H1 (cell line): Measurements from ENCODE around the gene PPP1CA. TPM values are rescaled to one million over a fixed set of nuclear protein-coding genes. Genes with fewer than 3 reads are reported as not detected.
A peak's percentile ranks its signal among the peaks of the same experiment; 100 is the strongest.

Experiments
- CTCF ChIA-PET: fragments of 300-600 bp; sonication (Branson Sonifier 250); formaldehyde crosslinking; loops from one replicate; lab custom pipeline; 2021; ENCODE audit not compliant: partially characterized antibody; lab: Charles Lee
- POLR2A ChIA-PET: fragments of 300-600 bp; sonication (Branson Sonifier 250); formaldehyde crosslinking; loops from one replicate; lab custom pipeline; 2021; ENCODE audit warnings: inconsistent platforms; ENCODE audit not compliant: partially characterized antibody; lab: Charles Lee
- DNase-seq, 2 experiments: peaks; one replicate each; pipeline versions ENCODE4 v3.0.0 to v3.0.0-alpha.2; 2010 to 2022; ENCODE audit warnings: low spot score in 2 of 2, low read depth in 1 of 2, mixed read lengths in 1 of 2
- FAIRE-seq: peaks from 2 replicates; lab custom pipeline; 2011; peaks lifted over from hg19 to GRCh38; lab: Jason Lieb, UNC
- H2AFZ ChIP-seq: 2 replicates; pipeline ENCODE4 v1.8.1; 2012; ENCODE audit warnings: low read length, inconsistent platforms
- H2AK5ac ChIP-seq: 2 replicates; pipeline ENCODE4 v1.6.1; 2013; ENCODE audit warnings: low read depth, low read length
- H2BK120ac ChIP-seq: replicated peaks from 2 replicates; pipeline ENCODE3; 2013; ENCODE audit warnings: low read depth, low read length, inconsistent platforms
- H2BK12ac ChIP-seq: 2 replicates; pipeline ENCODE4 v1.6.1; 2013; ENCODE audit warnings: low read depth, low read length
- H2BK15ac ChIP-seq: 2 replicates; pipeline ENCODE4 v1.6.1; 2013; ENCODE audit warnings: low read length
- H2BK20ac ChIP-seq: 2 replicates; pipeline ENCODE4 v1.6.1; 2013; ENCODE audit warnings: low read length
- H2BK5ac ChIP-seq: 2 replicates; pipeline ENCODE4 v1.6.1; 2013; ENCODE audit warnings: low read depth, low read length
- H3K14ac ChIP-seq: 2 replicates; pipeline ENCODE4 v1.6.1; 2013; ENCODE audit warnings: inconsistent platforms; ENCODE audit not compliant: insufficient read length
- H3K18ac ChIP-seq: 2 replicates; pipeline ENCODE4 v1.6.1; 2013; ENCODE audit warnings: low read length; ENCODE audit errors: extremely low read depth
- H3K23ac ChIP-seq: 2 replicates; pipeline ENCODE4 v1.6.1; 2013; ENCODE audit warnings: inconsistent platforms; ENCODE audit not compliant: insufficient read length
- H3K23me2 ChIP-seq: 2 replicates; pipeline ENCODE4 v1.6.1; 2013; ENCODE audit warnings: low read depth, low read length
- H3K27ac ChIP-seq: 2 replicates; pipeline ENCODE4 v1.6.1; 2011; ENCODE audit warnings: low read depth, low read length, inconsistent platforms
- H3K27me3 ChIP-seq, 4 experiments: replicated peaks in 1 of 4; 1 replicate in 1 of 4; 2 replicates in 3 of 4; pipeline versions ENCODE4 v1.6.1 to v1.8.1; 2011 to 2013; ENCODE audit warnings: low read length in 3 of 4, mild to moderate bottlenecking in 3 of 4, inconsistent platforms in 2 of 4, mixed read lengths in 2 of 4, moderate library complexity in 1 of 4; ENCODE audit not compliant: control insufficient read depth in 3 of 4, insufficient read depth in 3 of 4; ENCODE audit errors: extremely low read depth in 1 of 4
- H3K36me3 ChIP-seq, 4 experiments: 2 replicates each; pipeline versions ENCODE4 v1.6.1 to v1.8.1; 2011 to 2013; ENCODE audit warnings: mild to moderate bottlenecking in 4 of 4, low read length in 3 of 4, moderate library complexity in 2 of 4, control low read depth in 1 of 4, inconsistent platforms in 1 of 4; ENCODE audit not compliant: insufficient read depth in 4 of 4, control insufficient read depth in 2 of 4
- H3K4ac ChIP-seq: replicated peaks from 2 replicates; pipeline ENCODE3; 2013; ENCODE audit warnings: low read length, low read depth, mixed read lengths, inconsistent platforms; ENCODE audit not compliant: insufficient read length
- H3K4me1 ChIP-seq, 4 experiments: replicated peaks in 1 of 4; 1 replicate in 1 of 4; 2 replicates in 3 of 4; pipeline versions ENCODE4 v1.6.1 to v1.8.1; 2011 to 2013; ENCODE audit warnings: low read length in 3 of 4, inconsistent platforms in 2 of 4, mixed read lengths in 1 of 4; ENCODE audit not compliant: insufficient read depth in 4 of 4, control insufficient read depth in 3 of 4
- H3K4me2 ChIP-seq, 2 experiments: 2 replicates each; pipeline versions ENCODE4 v1.6.1 to v1.8.1; 2011 to 2013; ENCODE audit warnings: low read depth in 2 of 2, low read length in 2 of 2, control low read depth in 1 of 2, inconsistent platforms in 1 of 2, mild to moderate bottlenecking in 1 of 2; ENCODE audit not compliant: insufficient read depth in 1 of 2
- H3K4me3 ChIP-seq, 4 experiments: fragments of 200-600, 300-600 bp in 1 of 4; sonication (generic), shearing (Covaris generic), sonication (Bioruptor Twin) in 1 of 4; 2 replicates each; pipeline versions ENCODE4 v1.5.1 to v1.8.1; 2011 to 2016; ENCODE audit warnings: low read length in 4 of 4, low read depth in 3 of 4, control low read depth in 2 of 4, inconsistent platforms in 2 of 4, mild to moderate bottlenecking in 2 of 4, mixed read lengths in 1 of 4, moderate library complexity in 1 of 4; ENCODE audit not compliant: insufficient read depth in 2 of 4; ENCODE audit errors: extremely low read depth in 1 of 4
- H3K56ac ChIP-seq: replicated peaks from 2 replicates; pipeline ENCODE3; 2013; ENCODE audit warnings: low read depth, mild to moderate bottlenecking, mixed read lengths, low read length, inconsistent platforms; ENCODE audit not compliant: insufficient read length
- H3K79me1 ChIP-seq: 2 replicates; pipeline ENCODE4 v1.6.1; 2013; ENCODE audit warnings: low read depth, low read length, control low read depth
- H3K79me2 ChIP-seq, 2 experiments: 2 replicates each; pipeline versions ENCODE4 v1.6.1 to v1.8.1; 2012 to 2013; ENCODE audit warnings: low read length in 2 of 2, mild to moderate bottlenecking in 2 of 2, inconsistent platforms in 1 of 2; ENCODE audit not compliant: insufficient read depth in 2 of 2, control insufficient read depth in 1 of 2
- H3K9ac ChIP-seq, 4 experiments: replicated peaks in 1 of 4; 1 replicate in 1 of 4; 2 replicates in 3 of 4; pipeline versions ENCODE4 v1.6.1 to v1.8.1; 2011 to 2013; ENCODE audit warnings: low read depth in 3 of 4, low read length in 3 of 4, control low read depth in 2 of 4, mild to moderate bottlenecking in 2 of 4, moderate library complexity in 2 of 4, inconsistent platforms in 1 of 4; ENCODE audit errors: extremely low read depth in 1 of 4
- H3K9me3 ChIP-seq, 2 experiments: 2 replicates each; pipeline versions ENCODE4 v1.6.1 to v1.8.1; 2012 to 2013; ENCODE audit warnings: mild to moderate bottlenecking in 2 of 2, moderate library complexity in 2 of 2, control low read depth in 1 of 2, inconsistent platforms in 1 of 2, low read depth in 1 of 2, low read length in 1 of 2, mixed read lengths in 1 of 2; ENCODE audit not compliant: insufficient read depth in 2 of 2
- H4K20me1 ChIP-seq, 2 experiments: replicated peaks in 1 of 2; 2 replicates each; pipeline versions ENCODE3 to v1.8.1; 2011 to 2013; ENCODE audit warnings: inconsistent platforms in 2 of 2, low read length in 2 of 2, mild to moderate bottlenecking in 1 of 2; ENCODE audit not compliant: insufficient read depth in 2 of 2, control insufficient read depth in 1 of 2
- H4K5ac ChIP-seq: 2 replicates; pipeline ENCODE4 v1.6.1; 2013; ENCODE audit warnings: low read length, low read depth, mixed read lengths, inconsistent platforms; ENCODE audit not compliant: insufficient read length
- H4K8ac ChIP-seq: 2 replicates; pipeline ENCODE4 v1.8.0; 2013; ENCODE audit warnings: mild to moderate bottlenecking, moderate library complexity, low read length, inconsistent platforms; ENCODE audit not compliant: insufficient read depth; ENCODE audit errors: extremely low read depth
- H4K91ac ChIP-seq: replicated peaks from 2 replicates; pipeline ENCODE3; 2013; ENCODE audit warnings: low read length, mixed read lengths, inconsistent platforms; ENCODE audit not compliant: insufficient read length
- CBX8 ChIP-seq: fragments of 300-800, 300-1000 bp; sonication (generic); IDR thresholded peaks from 2 replicates; pipeline ENCODE4 v1.7.1; 2016; ENCODE audit warnings: low read depth, low read length, borderline replicate concordance
- CHD1 ChIP-seq: IDR thresholded peaks from 2 replicates; pipeline ENCODE4 v1.6.1; 2012; ENCODE audit warnings: low read depth, low read length, improper control_type of control experiment
- CHD2 ChIP-seq: IDR thresholded peaks from 2 replicates; pipeline ENCODE4 v1.6.1; 2012; ENCODE audit warnings: low read length, improper control_type of control experiment
- KDM5A ChIP-seq: fragments of 200-600 bp; IDR thresholded peaks from 2 replicates; pipeline ENCODE4 v1.7.1; 2012; ENCODE audit warnings: mild to moderate bottlenecking, low read length, inconsistent platforms, mixed read lengths
- MAX ChIP-seq: IDR thresholded peaks from 2 replicates; pipeline ENCODE4 v1.6.1; 2012; ENCODE audit warnings: inconsistent platforms
- PHF8 ChIP-seq: fragments of 200-600 bp; sonication (generic); conservative IDR thresholded peaks from 2 replicates; pipeline ENCODE4 v1.7.1; 2012; ENCODE audit warnings: low read depth, mild to moderate bottlenecking, inconsistent platforms, low read length, moderate library complexity
- POLR2AphosphoS5 ChIP-seq: IDR thresholded peaks from 2 replicates; pipeline ENCODE4 v1.6.1; 2011; ENCODE audit warnings: low read depth, low read length
- RBBP5 ChIP-seq: IDR thresholded peaks from 2 replicates; pipeline ENCODE4 v1.7.1; 2012; ENCODE audit warnings: low read depth, mild to moderate bottlenecking, inconsistent platforms, low read length, moderate library complexity, borderline replicate concordance
- RNF2 ChIP-seq: fragments of 200-900, 300-1000 bp; sonication (generic); IDR thresholded peaks from 2 replicates; pipeline ENCODE4 v1.7.1; 2016; ENCODE audit warnings: borderline replicate concordance, low read depth, mild to moderate bottlenecking, antibody characterized with exemption, low read length; ENCODE audit not compliant: poor library complexity, severe bottlenecking; ENCODE audit errors: missing control alignments
- SRF ChIP-seq: IDR thresholded peaks from 2 replicates; pipeline ENCODE4 v1.6.1; 2011; ENCODE audit warnings: mild to moderate bottlenecking, low read depth, low read length, moderate library complexity
- TBP ChIP-seq: IDR thresholded peaks from 2 replicates; pipeline ENCODE4 v1.6.1; 2011; ENCODE audit warnings: low read depth, low read length, improper control_type of control experiment
- WGBS, 2 experiments: shearing (Covaris generic) in 1 of 2; methylation state at CpG; one replicate each; pipeline versions ENCODE4 v1.1.6 to v1.1.7; 2013 to 2015; ENCODE audit warnings: low lambda C conversion rate in 2 of 2, mixed read lengths in 2 of 2, inconsistent platforms in 1 of 2, low coverage in 1 of 2, missing lambda C conversion rate in 1 of 2; ENCODE audit not compliant: insufficient replicate concordance in 2 of 2, insufficient coverage in 1 of 2, insufficient read length in 1 of 2; ENCODE audit errors: extremely low coverage in 1 of 2, missing lambda C conversion rate in 1 of 2; 5-methylcytosine and 5-hydroxymethylcytosine counted together
- polyA plus RNA-seq, 7 experiments: library from polyadenylated mRNA; depleted of rRNA in 3 of 7; stranded (reverse) in 5 of 7; unstranded in 2 of 7; fragments of >200 nt in 5 of 7; fragments of 200-250 nt in 2 of 7; gene quantifications; 1 replicate in 5 of 7; 2 replicates in 1 of 7; 4 replicates in 1 of 7; pipeline versions ENCODE4 v1.2.1 to v1.2.3, GENCODE V29; 2011 to 2013; ENCODE audit warnings: missing spikeins in 2 of 7, mixed read lengths in 2 of 7
- total RNA-seq: library from RNA; stranded (reverse); fragmentation: NEBNext Ultra II Directional; extraction: Animal tissue kit (Norgen Biotek cat#: 25700); gene quantifications from 2 replicates; pipeline ENCODE4 v1.2.1, GENCODE V29; 2021

PPP1CA gene
- total and polyA plus RNA-seq, 2 of the 8 experiments (the other 6 are each of a cell fraction or from before 2014, with no cell fraction given): 198 to 359 TPM

- Histone ChIP-seq H3K4me2 (peak overlapping the region in 1 of 2 experiments; percentile 59; a peak in 3 of 4 replicates), H2BK12ac (no peak overlapping the region), H2BK15ac (0 out of 2 replicates have a peak overlapping the region, but pooled peaks have one; percentile 29), H2BK5ac (no peak overlapping the region), H3K79me2 (no peaks in the 10 kb centered on the region), H4K5ac (no peak overlapping the region), H2BK20ac (no peak overlapping the region), H4K91ac (no peak overlapping the region), H4K20me1 (peaks cover 0 to 3% of the 10 kb centered on the region in 2 experiments), H3K18ac (no peak overlapping the region), H3K27me3 (peaks cover 0 to 8% (median 5%) of the 10 kb centered on the region in 4 experiments; a peak in 4 of 7 replicates), H3K36me3 (no peaks in the 10 kb centered on the region), H3K4ac (no peak overlapping the region), H3K9me3 (no peaks in the 10 kb centered on the region), H2BK120ac (no peak overlapping the region), H3K14ac (no peak overlapping the region), H4K8ac (no peak overlapping the region; the same call in 1 of the 2 replicates), H3K79me1 (no peaks in the 10 kb centered on the region), H3K56ac (no peak overlapping the region), H3K23ac (no peak overlapping the region), H2AFZ (0 out of 2 replicates have a peak overlapping the region, but pooled peaks have one; percentile 16), H3K27ac (no peak overlapping the region), H3K4me3 (peak overlapping the region in 2 of 4 experiments; percentile 7 to 64; a peak in 3 of 8 replicates), H3K23me2 (peaks cover 10% of the 10 kb centered on the region; the same call in 1 of the 2 replicates), H3K4me1 (peaks cover 0 to 8% (median 4%) of the 10 kb centered on the region in 4 experiments; a peak in 4 of 7 replicates), H3K9ac (no peak overlapping the region), H2AK5ac (no peak overlapping the region)
- ChIA-PET POLR2A (interaction anchor here (0.8 to 10.2 kb wide), 8 partner anchors 9 to 68 kb away, joined by 3 to 104 read pairs (median 4); partner anchors contain the start of genes PPP1CA, PTPRCAP and RAD9A), CTCF (interaction anchor here (0.6 to 0.7 kb wide), 3 partner anchors 21 to 40 kb away, joined by 3 to 5 read pairs (median 3); no protein-coding TSS in a partner anchor)
- DNase-seq: no peak
- WGBS, 2 experiments: 71% methylated on average over 22 of the region's 22 CpGs; no CpG with 5 or more reads in 1 of the 2 experiments
- no peak for FAIRE-seq
- TF ChIP-seq POLR2AphosphoS5: no peak
- no peak for TF ChIP-seq RNF2
- no peak for TF ChIP-seq CHD1
- no peak for TF ChIP-seq CHD2
- no peak for TF ChIP-seq SRF
- TF ChIP-seq RBBP5: no peak
- no peak for TF ChIP-seq TBP
- TF ChIP-seq PHF8: no peak
- no peak for TF ChIP-seq MAX
- no peak for TF ChIP-seq CBX8
- TF ChIP-seq KDM5A: no peak
Observed at GRCh38 chr11:67421430-67422031, 19.9 kb upstream of the PPP1CA start.
